Brain microvascular endothelial cell (primary cell): ENCODE data around the gene DDIT4.

Experiments used
- DNase-seq: peaks from one replicate; pipeline ENCODE4 v3.0.0-alpha.2; 2020
- H3K27ac ChIP-seq: fragments of 250-450 bp; sonication (Bioruptor Pico); 2 replicates; pipeline ENCODE4 v1.5.1; 2020; ENCODE audit warnings: mild to moderate bottlenecking, moderate library complexity
- H3K27me3 ChIP-seq: fragments of 250-450 bp; sonication (Bioruptor Pico); replicated peaks from 2 replicates; pipeline ENCODE4 v1.5.1; 2020; ENCODE audit warnings: mild to moderate bottlenecking
- H3K36me3 ChIP-seq: fragments of 250-450 bp; sonication (Bioruptor Pico); replicated peaks from 2 replicates; pipeline ENCODE4 v1.5.1; 2020; ENCODE audit warnings: mild to moderate bottlenecking
- H3K4me3 ChIP-seq: 2 replicates; pipeline ENCODE4 v1.5.1; 2011; ENCODE audit warnings: low read depth, mild to moderate bottlenecking, control low read depth, low read length, moderate library complexity
- in situ Hi-C: cut with HindIII; loops from 2 replicates; pipeline ENCODE4 v1.10.0; 2017; ENCODE audit warnings: low sequenced_read_pairs, low pct_ligation_motif_present
- TF ChIP-seq, protein P1 (sequence below): IDR thresholded peaks from 2 replicates; pipeline ENCODE4 v1.5.1; 2011; ENCODE audit warnings: low read depth, mild to moderate bottlenecking, moderate library complexity, low read length, control low read depth, inconsistent platforms; ENCODE audit errors: missing control alignments

DDIT4 gene

DNA sequence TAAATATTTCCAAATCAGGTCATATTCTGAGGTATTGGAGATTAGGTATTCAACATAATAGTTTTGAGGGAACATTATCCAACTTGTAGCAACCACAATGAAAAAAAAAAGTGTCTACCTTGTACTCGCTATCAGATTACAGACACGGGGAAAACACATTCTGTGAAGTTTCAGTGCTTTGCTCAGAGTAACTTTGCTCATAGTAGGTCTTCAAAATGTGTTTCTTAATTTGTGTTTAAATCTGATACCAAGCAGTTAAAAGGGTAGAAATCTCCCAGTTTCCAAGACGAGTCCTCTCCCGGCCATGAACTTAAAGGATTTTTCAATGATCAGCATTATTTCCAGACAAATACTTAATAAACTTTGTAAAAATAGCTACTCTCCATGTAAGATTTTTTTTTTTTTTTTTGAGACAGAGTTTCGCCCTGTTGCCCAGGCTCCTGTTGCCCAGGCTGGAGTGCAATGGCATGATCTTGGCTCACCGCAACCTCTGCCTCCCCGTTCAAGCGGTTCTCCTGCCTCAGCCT lies 39.2 kb downstream of the DDIT4 start:
- Histone ChIP-seq H3K36me3 (no peaks in the 10 kb centered on the region), H3K27ac (no peak overlapping the region), H3K27me3 (no peaks in the 10 kb centered on the region), H3K4me3 (no peak overlapping the region)
- in situ Hi-C loops, result no loop called here
- TF ChIP-seq, protein P1, sequence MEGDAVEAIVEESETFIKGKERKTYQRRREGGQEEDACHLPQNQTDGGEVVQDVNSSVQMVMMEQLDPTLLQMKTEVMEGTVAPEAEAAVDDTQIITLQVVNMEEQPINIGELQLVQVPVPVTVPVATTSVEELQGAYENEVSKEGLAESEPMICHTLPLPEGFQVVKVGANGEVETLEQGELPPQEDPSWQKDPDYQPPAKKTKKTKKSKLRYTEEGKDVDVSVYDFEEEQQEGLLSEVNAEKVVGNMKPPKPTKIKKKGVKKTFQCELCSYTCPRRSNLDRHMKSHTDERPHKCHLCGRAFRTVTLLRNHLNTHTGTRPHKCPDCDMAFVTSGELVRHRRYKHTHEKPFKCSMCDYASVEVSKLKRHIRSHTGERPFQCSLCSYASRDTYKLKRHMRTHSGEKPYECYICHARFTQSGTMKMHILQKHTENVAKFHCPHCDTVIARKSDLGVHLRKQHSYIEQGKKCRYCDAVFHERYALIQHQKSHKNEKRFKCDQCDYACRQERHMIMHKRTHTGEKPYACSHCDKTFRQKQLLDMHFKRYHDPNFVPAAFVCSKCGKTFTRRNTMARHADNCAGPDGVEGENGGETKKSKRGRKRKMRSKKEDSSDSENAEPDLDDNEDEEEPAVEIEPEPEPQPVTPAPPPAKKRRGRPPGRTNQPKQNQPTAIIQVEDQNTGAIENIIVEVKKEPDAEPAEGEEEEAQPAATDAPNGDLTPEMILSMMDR, result no peak
- no peak for DNase-seq

DNA sequence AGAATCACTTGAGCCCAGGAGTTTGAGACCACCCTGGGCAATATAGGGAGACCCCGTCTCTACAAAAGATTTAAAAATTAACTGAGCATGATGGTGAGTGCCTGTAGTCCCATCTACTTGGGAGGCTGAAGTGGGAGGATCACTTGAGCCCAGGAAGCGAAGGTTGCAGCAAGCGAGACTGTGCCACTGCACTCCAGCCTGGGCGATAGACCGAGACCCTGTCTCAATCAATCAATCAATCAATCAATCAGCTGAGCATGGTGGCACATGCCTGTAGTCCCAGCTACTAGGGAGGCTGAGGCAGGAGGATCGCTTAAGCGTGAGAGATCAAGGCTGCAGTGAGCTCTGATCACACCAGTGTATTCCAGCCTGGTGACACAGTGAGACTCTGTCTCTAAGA lies 40.5 kb downstream of the DDIT4 start:
- no peaks in the 10 kb centered on the region for H3K27me3 ChIP-seq
- in situ Hi-C loops, result no loop called here
- no peak overlapping the region for H3K27ac ChIP-seq
- H3K4me3 ChIP-seq, result no peak overlapping the region
- TF ChIP-seq, protein P1, result no peak
- no peaks in the 10 kb centered on the region for H3K36me3 ChIP-seq
- no peak for DNase-seq

DNA sequence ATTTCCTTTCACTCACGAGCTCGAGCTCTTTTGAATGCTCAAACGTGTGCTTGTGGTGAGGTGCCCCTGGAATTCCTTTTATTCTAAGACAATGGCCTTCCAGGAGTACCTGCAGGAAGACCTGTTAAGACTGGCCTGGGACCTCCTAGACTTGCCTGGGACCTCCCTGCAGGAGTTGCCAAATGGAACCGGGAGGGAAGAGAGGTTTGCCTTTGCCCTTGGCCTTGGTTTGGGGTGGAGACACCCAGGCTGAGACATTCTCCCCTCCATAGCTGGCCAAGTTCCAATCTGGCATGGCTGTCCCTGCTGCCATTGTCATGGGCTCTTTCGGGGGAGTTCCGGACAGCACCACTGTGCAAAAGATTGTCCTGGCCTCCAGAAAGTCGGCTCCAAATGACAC lies 41.3 kb downstream of the DDIT4 start:
- H3K27me3 ChIP-seq, result no peaks in the 10 kb centered on the region
- TF ChIP-seq, protein P1, result no peak
- in situ Hi-C loops, result no loop called here
- H3K27ac ChIP-seq, result no peak overlapping the region
- DNase-seq, result no peak
- no peaks in the 10 kb centered on the region for H3K36me3 ChIP-seq
- no peak overlapping the region for H3K4me3 ChIP-seq

DNA sequence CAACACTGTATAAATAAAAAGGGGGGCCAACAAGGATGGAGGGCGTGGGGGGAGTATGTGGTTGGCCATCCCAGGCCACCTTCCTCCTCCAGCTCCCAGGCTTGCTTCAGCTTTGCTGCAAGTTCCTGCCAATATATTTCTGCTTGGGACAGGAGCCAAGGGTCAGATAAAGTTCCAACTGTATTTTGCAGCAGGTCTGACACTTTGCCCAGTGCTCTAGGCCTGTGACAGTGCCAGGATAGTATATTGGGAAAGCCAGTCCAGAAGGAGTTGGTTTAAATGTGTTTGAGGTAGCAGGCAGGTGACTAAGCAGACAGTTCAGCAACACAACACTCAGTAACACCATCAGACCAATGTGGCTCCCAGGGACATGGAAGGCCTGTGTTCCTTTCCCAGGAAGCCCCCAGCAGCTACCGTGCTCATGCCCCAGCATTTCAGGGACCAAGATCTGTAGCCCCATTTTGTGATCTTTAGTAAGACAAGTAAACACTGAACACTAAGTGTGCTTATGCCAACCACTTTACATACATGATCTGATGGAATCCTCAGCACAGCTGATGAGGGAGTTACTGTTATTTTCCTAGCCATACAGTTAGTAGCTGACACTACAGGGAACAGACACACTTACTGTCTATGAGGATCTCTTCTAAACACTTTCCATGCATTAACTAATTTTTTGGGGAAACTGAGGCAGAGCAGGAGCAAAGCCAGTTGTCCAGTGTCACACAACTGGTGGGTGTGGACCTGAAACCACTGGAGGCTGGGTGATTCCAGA lies 42.1 kb downstream of the DDIT4 start:
- TF ChIP-seq, protein P1, result no peak
- Histone ChIP-seq H3K27me3 (no peaks in the 10 kb centered on the region), H3K36me3 (no peaks in the 10 kb centered on the region), H3K27ac (no peak overlapping the region), H3K4me3 (no peak overlapping the region)
- in situ Hi-C loops, result no loop called here
- no peak for DNase-seq

DNA sequence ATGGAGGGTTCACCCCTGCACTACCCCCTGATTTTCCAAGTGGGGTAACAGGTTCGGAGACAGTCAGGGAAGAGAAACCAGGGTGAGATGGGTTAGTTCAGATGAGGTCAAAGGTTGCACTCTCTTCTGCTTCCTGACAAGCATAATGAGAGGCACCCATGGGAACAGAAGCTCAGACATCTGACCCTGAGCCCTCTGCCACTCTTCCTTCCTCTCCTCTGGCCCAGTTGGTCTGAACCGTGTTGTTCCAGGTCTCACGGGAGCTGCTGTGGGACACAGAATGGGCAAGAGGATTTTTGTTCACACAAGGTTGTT lies 42.6 kb downstream of the DDIT4 start:
- DNase-seq, result no peak
- Histone ChIP-seq H3K36me3 (no peaks in the 10 kb centered on the region), H3K27me3 (no peaks in the 10 kb centered on the region), H3K4me3 (no peak overlapping the region), H3K27ac (no peak overlapping the region)
- TF ChIP-seq, protein P1, result no peak
- in situ Hi-C loops, result no loop called here
